HEK293 (cell line): Measurements from ENCODE around the gene GMDS.

ENCODE experiments used
- MEIS1 ChIP-seq: sonication (generic); formaldehyde crosslinking; IDR thresholded peaks from 2 replicates; pipeline ENCODE4 v1.8.1; 2022; ENCODE audit warnings: missing genetic modification reagents, mild to moderate bottlenecking, borderline replicate concordance
- ZNF23 ChIP-seq: fragments of 450-650 bp; formaldehyde crosslinking; IDR thresholded peaks from 2 replicates; pipeline ENCODE4 v1.5.1; 2016; ENCODE audit warnings: missing biosample characterization, missing genetic modification characterization, borderline replicate concordance
- ZNF394 ChIP-seq: fragments of 450-650 bp; formaldehyde crosslinking; IDR thresholded peaks from 2 replicates; pipeline ENCODE4 v1.5.1; 2016; ENCODE audit warnings: missing biosample characterization, missing genetic modification characterization, mild to moderate bottlenecking, moderate library complexity, borderline replicate concordance
- ZNF580 ChIP-seq: fragments of 450-650 bp; formaldehyde crosslinking; IDR thresholded peaks from 2 replicates; pipeline ENCODE4 v1.5.1; 2016; ENCODE audit warnings: missing biosample characterization, missing genetic modification characterization
- ZNF707 ChIP-seq: fragments of 450-650 bp; formaldehyde crosslinking; IDR thresholded peaks from 2 replicates; pipeline ENCODE4 v1.5.1; 2016; ENCODE audit warnings: missing biosample characterization, missing genetic modification characterization
- TF ChIP-seq, protein P1 (sequence below): fragments of 450-650 bp; formaldehyde crosslinking; IDR thresholded peaks from 2 replicates; pipeline ENCODE4 v1.5.1; 2016; ENCODE audit warnings: missing biosample characterization, missing genetic modification characterization
- TF ChIP-seq, protein P2 (sequence below): sonication (generic); formaldehyde crosslinking; IDR thresholded peaks from 2 replicates; pipeline ENCODE4 v1.8.1; 2022; ENCODE audit warnings: mild to moderate bottlenecking, moderate library complexity, missing genetic modification reagents

GRCh38 chr6:1842334-1842733 is 403.1 kb downstream of the GMDS start:
- TF ChIP-seq ZNF707 (tag by site-specific recombination), result no peak
- TF ChIP-seq, protein P1, sequence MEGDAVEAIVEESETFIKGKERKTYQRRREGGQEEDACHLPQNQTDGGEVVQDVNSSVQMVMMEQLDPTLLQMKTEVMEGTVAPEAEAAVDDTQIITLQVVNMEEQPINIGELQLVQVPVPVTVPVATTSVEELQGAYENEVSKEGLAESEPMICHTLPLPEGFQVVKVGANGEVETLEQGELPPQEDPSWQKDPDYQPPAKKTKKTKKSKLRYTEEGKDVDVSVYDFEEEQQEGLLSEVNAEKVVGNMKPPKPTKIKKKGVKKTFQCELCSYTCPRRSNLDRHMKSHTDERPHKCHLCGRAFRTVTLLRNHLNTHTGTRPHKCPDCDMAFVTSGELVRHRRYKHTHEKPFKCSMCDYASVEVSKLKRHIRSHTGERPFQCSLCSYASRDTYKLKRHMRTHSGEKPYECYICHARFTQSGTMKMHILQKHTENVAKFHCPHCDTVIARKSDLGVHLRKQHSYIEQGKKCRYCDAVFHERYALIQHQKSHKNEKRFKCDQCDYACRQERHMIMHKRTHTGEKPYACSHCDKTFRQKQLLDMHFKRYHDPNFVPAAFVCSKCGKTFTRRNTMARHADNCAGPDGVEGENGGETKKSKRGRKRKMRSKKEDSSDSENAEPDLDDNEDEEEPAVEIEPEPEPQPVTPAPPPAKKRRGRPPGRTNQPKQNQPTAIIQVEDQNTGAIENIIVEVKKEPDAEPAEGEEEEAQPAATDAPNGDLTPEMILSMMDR (tag by site-specific recombination), result no peak
- TF ChIP-seq ZNF394 (tag by site-specific recombination), result no peak
- TF ChIP-seq, protein P2, sequence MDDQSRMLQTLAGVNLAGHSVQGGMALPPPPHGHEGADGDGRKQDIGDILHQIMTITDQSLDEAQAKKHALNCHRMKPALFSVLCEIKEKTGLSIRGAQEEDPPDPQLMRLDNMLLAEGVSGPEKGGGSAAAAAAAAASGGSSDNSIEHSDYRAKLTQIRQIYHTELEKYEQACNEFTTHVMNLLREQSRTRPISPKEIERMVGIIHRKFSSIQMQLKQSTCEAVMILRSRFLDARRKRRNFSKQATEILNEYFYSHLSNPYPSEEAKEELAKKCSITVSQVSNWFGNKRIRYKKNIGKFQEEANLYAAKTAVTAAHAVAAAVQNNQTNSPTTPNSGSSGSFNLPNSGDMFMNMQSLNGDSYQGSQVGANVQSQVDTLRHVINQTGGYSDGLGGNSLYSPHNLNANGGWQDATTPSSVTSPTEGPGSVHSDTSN (CRISPR knock-in tag), result no peak
- TF ChIP-seq ZNF23 (tag by site-specific recombination), result no peak
- no peak for TF ChIP-seq MEIS1 (CRISPR knock-in tag)
- TF ChIP-seq ZNF580 (tag by site-specific recombination), result no peak
